Sigmoid colon (tissue), 7 donors: Measurements from ENCODE around the gene DCAF10. TPM values are rescaled to one million over a fixed set of nuclear protein-coding genes. Genes with fewer than 3 reads are reported as not detected.

Experiments used
- DNase-seq: peaks from one replicate; pipeline ENCODE4 v3.0.0-alpha.2; 2019
- H3K27ac ChIP-seq, 4 donors: fragments of 200-600 bp; sonication (generic); one replicate each; pipeline ENCODE4 v1.5.1; 2016 to 2019; ENCODE audit warnings: mild to moderate bottlenecking in 1 of 4
- H3K27me3 ChIP-seq, 3 donors: fragments of 200-600 bp; sonication (generic); one replicate each; pipeline ENCODE4 v1.5.1; 2019; ENCODE audit warnings: mild to moderate bottlenecking in 1 of 3
- H3K36me3 ChIP-seq, 4 donors: fragments of 200-600 bp; sonication (generic); one replicate each; pipeline ENCODE4 v1.5.1; 2016 to 2019
- H3K4me1 ChIP-seq, 4 donors: fragments of 200-600 bp; sonication (generic); one replicate each; pipeline ENCODE4 v1.5.1; 2017 to 2019
- H3K4me3 ChIP-seq, 4 donors: fragments of 200-600 bp; sonication (generic); one replicate each; pipeline ENCODE4 v1.5.1; 2017 to 2019; ENCODE audit warnings: mild to moderate bottlenecking in 2 of 4, moderate library complexity in 1 of 4
- H3K9me3 ChIP-seq, 4 donors: fragments of 200-600 bp in 3 of 4; sonication (generic) in 3 of 4; one replicate each; pipeline versions ENCODE4 v1.5.1 to v1.6.1; 2013 to 2019
- CTCF ChIP-seq, 4 experiments: fragments of 450-650 bp in 3 of 4; fragments of 200-600 bp in 1 of 4; IDR thresholded peaks; one replicate each; pipeline ENCODE4 v1.5.1; 2016 to 2019; ENCODE audit warnings: antibody characterized with exemption in 4 of 4, mild to moderate bottlenecking in 3 of 4, moderate library complexity in 2 of 4
- EP300 ChIP-seq, 4 donors: sonication (generic); formaldehyde crosslinking; IDR thresholded peaks; one replicate each; pipeline ENCODE4 v1.6.1; 2017; ENCODE audit warnings: antibody characterized with exemption in 4 of 4
- POLR2A ChIP-seq, 2 donors: fragments of 450-650 bp; IDR thresholded peaks; one replicate each; pipeline ENCODE4 v1.6.1; 2016; ENCODE audit warnings: antibody characterized with exemption in 2 of 2, mild to moderate bottlenecking in 2 of 2, moderate library complexity in 2 of 2
- POLR2AphosphoS5 ChIP-seq, 4 donors: sonication (generic); formaldehyde crosslinking; IDR thresholded peaks; one replicate each; pipeline ENCODE4 v1.6.1; 2017; ENCODE audit warnings: antibody characterized with exemption in 4 of 4
- WGBS, 2 donors: extraction: QIAGEN DNeasy Blood & Tissue Kit; methylation state at CpG; one replicate each; pipeline ENCODE4 v1.1.7; 2013; 5-methylcytosine and 5-hydroxymethylcytosine counted together
- intact Hi-C: fragments of 100-400 bp; cut with DNase I; formaldehyde crosslinking; loops from one replicate; pipeline ENCODE4 v1.15.1; 2023
- polyA plus RNA-seq, 3 donors: library from polyadenylated mRNA; stranded (reverse); fragments of 200-250 nt; gene quantifications; one replicate each; pipeline ENCODE4 v1.2.3, GENCODE V29; 2013
- total RNA-seq, 4 donors: library from RNA; depleted of rRNA; stranded (reverse); fragments of >200 nt; gene quantifications; one replicate each; pipeline ENCODE4 v1.1.0, GENCODE V29; 2016
- donor health status: healthy with polysubstance abuse.
- donor health status: Bipolar disorder and iron deficiency.
- donor health status: healthy.

Gene DCAF10
- total and polyA plus RNA-seq, 7 donors: 4.8 to 49.3 (median 29.1) TPM

- Histone ChIP-seq H3K36me3 (no peaks in the 10 kb centered on the region), H3K9me3 (no peaks in the 10 kb centered on the region), H3K4me1 (peaks cover 0 to 28% (median 24%) of the 10 kb centered on the region in 4 donors), H3K4me3 (peak overlapping the region; percentile 68 to 92 (median 92)), H3K27ac (peak overlapping the region in 3 of 4 donors; percentile 91 to 95 (median 93)), H3K27me3 (no peaks in the 10 kb centered on the region)
- intact Hi-C loops: loop anchor here (2.0 to 10.0 kb wide), 4 partner anchors 164 to 458 kb away; partner anchors contain the start of genes FBXO10, POLR1E and SHB
- 85% methylated on average over 10 of the region's 10 CpGs for WGBS, 2 donors
- DNase-seq: peak; percentile 62
- TF ChIP-seq CTCF (IDR thresholded peaks at IDR 0.05) (no peak), POLR2A (IDR thresholded peaks at IDR 0.05) (no peak), EP300 (IDR thresholded peaks at IDR 0.05) (no peak), POLR2AphosphoS5 (IDR thresholded peaks at IDR 0.05) (no peak)
Measured at GRCh38 chr9:37905131-37905505, 104.5 kb downstream of the DCAF10 start.

GRCh38 chr9:37905776-37906175, 105.2 kb downstream of the DCAF10 start:
- no peak overlapping the region for H3K4me3 ChIP-seq
- intact Hi-C loops: loop anchor here (2.0 to 10.0 kb wide), 4 partner anchors 163 to 457 kb away; partner anchors contain the start of genes FBXO10, POLR1E and SHB
- no peaks in the 10 kb centered on the region for H3K9me3 ChIP-seq
- H3K27me3 ChIP-seq: no peaks in the 10 kb centered on the region
- H3K36me3 ChIP-seq: no peaks in the 10 kb centered on the region
- TF ChIP-seq POLR2AphosphoS5 (IDR thresholded peaks at IDR 0.05) (no peak), POLR2A (IDR thresholded peaks at IDR 0.05) (no peak), CTCF (IDR thresholded peaks at IDR 0.05) (no peak), EP300 (IDR thresholded peaks at IDR 0.05) (no peak)
- no peak overlapping the region for H3K27ac ChIP-seq
- H3K4me1 ChIP-seq: peaks cover 0 to 28% (median 24%) of the 10 kb centered on the region in 4 donors
- DNase-seq: peak; percentile 36
- WGBS, 2 donors: 95% methylated on average over 4 of the region's 4 CpGs

DNA sequence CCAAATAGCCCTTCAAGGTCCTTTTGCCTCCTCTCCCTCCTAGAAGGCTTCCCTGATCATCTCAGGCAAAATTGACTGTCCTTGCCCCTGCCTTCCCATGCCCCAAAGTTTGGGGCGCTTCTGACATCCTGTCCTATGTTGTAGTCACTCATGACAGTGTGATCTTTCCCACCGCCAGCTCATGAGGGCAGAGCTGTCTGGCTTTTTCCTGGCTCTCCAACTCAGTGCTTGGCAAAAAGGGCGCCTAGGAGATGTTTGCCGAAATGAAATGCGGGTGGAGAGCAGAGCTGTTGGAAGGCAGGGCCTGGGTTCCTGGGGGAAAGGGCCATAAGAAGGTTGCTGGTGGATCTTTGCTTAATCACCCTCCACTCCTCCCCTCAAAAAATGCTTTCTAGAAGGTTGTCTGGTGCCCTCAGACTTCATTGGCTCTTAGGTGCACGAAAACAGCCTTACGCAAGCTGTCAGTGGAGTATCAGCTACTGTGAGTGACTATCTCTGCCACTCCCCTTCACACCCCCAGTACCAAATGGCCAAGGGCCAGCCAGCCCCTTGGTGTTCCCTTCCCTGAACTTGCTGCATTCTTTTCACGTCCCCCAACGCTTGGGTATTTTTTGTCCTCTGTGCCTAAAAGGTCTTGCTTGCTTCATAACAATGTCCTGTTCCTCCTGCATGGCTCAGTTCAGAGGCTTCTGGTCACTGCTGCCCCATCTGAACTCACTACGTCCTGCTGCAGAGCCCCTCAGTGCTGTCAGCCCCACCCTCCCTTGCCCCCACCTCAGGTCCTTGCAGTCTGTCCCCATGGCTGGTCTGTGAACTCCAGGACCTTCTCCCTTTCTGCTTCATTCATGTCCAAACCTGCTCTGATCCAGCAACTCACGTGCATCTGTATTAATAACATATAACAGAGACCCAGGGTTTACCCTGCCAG, 106.0 kb downstream of the DCAF10 start:
- DNase-seq: peak; percentile 47
- no peaks in the 10 kb centered on the region for H3K9me3 ChIP-seq
- intact Hi-C loops: loop anchor here (10.0 kb wide), 2 partner anchors 332 to 422 kb away; partner anchors contain the start of genes FBXO10 and POLR1E
- no peak overlapping the region for H3K27ac ChIP-seq
- peaks cover 0 to 26% (median 23%) of the 10 kb centered on the region in 4 donors for H3K4me1 ChIP-seq
- H3K36me3 ChIP-seq: no peaks in the 10 kb centered on the region
- no peaks in the 10 kb centered on the region for H3K27me3 ChIP-seq
- H3K4me3 ChIP-seq: no peak overlapping the region
- TF ChIP-seq POLR2AphosphoS5 (IDR thresholded peaks at IDR 0.05): no peak
- no peak for TF ChIP-seq POLR2A (IDR thresholded peaks at IDR 0.05)
- TF ChIP-seq CTCF (IDR thresholded peaks at IDR 0.05): no peak
- TF ChIP-seq EP300 (IDR thresholded peaks at IDR 0.05): no peak
- 92 to 93% methylated on average over 11 of the region's 11 CpGs for WGBS, 2 donors

GRCh38 chr9:37908283-37908682, 107.7 kb downstream of the DCAF10 start:
- Histone ChIP-seq H3K4me3 (no peak overlapping the region), H3K4me1 (peaks cover 0 to 12% (median 9%) of the 10 kb centered on the region in 4 donors), H3K9me3 (no peaks in the 10 kb centered on the region), H3K27me3 (no peaks in the 10 kb centered on the region), H3K36me3 (no peaks in the 10 kb centered on the region), H3K27ac (no peak overlapping the region)
- intact Hi-C loops: loop anchor here (10.0 kb wide), 2 partner anchors 333 to 423 kb away; partner anchors contain the start of genes FBXO10 and POLR1E
- WGBS, 2 donors: 68 to 83% methylated on average over 4 of the region's 4 CpGs
- DNase-seq: no peak
- TF ChIP-seq POLR2A (IDR thresholded peaks at IDR 0.05): no peak
- TF ChIP-seq CTCF (IDR thresholded peaks at IDR 0.05): no peak
- no peak for TF ChIP-seq EP300 (IDR thresholded peaks at IDR 0.05)
- no peak for TF ChIP-seq POLR2AphosphoS5 (IDR thresholded peaks at IDR 0.05)
